H9 (cell line): Measurements from ENCODE around the gene NCOA6. TPM values are rescaled to one million over a fixed set of nuclear protein-coding genes. Genes with fewer than 3 reads are reported as not detected.

Experiments
- DNase-seq: peaks from one replicate; pipeline ENCODE4 v3.0.0-alpha.2; 2017
- H2AFZ ChIP-seq: one replicate; pipeline ENCODE4 v1.6.1; 2013; ENCODE audit warnings: mild to moderate bottlenecking, low read length, control low read depth, moderate library complexity
- H2AK5ac ChIP-seq: 2 replicates; pipeline ENCODE4 v1.6.1; 2013; ENCODE audit warnings: low read length, control low read depth, mixed read lengths; ENCODE audit not compliant: insufficient read length
- H2BK120ac ChIP-seq: one replicate; pipeline ENCODE4 v1.6.1; 2013; ENCODE audit warnings: low read depth, mild to moderate bottlenecking, low read length, control low read depth, inconsistent platforms; ENCODE audit not compliant: poor library complexity, severe bottlenecking
- H2BK12ac ChIP-seq: 2 replicates; pipeline ENCODE4 v1.6.1; 2013; ENCODE audit warnings: low read length, control low read depth, mixed read lengths, low read depth; ENCODE audit not compliant: insufficient read length
- H2BK15ac ChIP-seq: 2 replicates; pipeline ENCODE4 v1.6.1; 2013; ENCODE audit warnings: low read depth, low read length, control low read depth
- H2BK20ac ChIP-seq: one replicate; pipeline ENCODE4 v1.6.1; 2013; ENCODE audit warnings: low read depth, mild to moderate bottlenecking, low read length, control low read depth, inconsistent platforms; ENCODE audit not compliant: poor library complexity, severe bottlenecking
- H2BK5ac ChIP-seq: 2 replicates; pipeline ENCODE4 v1.6.1; 2013; ENCODE audit warnings: low read length, control low read depth, mixed read lengths; ENCODE audit not compliant: insufficient read length
- H3K14ac ChIP-seq: 2 replicates; pipeline ENCODE4 v1.6.1; 2013; ENCODE audit warnings: low read length, control low read depth; ENCODE audit not compliant: insufficient read depth
- H3K18ac ChIP-seq: 2 replicates; pipeline ENCODE4 v1.6.1; 2013; ENCODE audit warnings: low read depth, mild to moderate bottlenecking, mixed read lengths, low read length, control low read depth; ENCODE audit not compliant: insufficient read length
- H3K23ac ChIP-seq: 2 replicates; pipeline ENCODE4 v1.6.1; 2013; ENCODE audit warnings: low read length, control low read depth, mixed read lengths, low read depth; ENCODE audit not compliant: insufficient read length
- H3K23me2 ChIP-seq: 2 replicates; pipeline ENCODE4 v1.6.1; 2013; ENCODE audit warnings: low read depth, mild to moderate bottlenecking, mixed read lengths, low read length, control low read depth; ENCODE audit not compliant: insufficient read length, poor library complexity, severe bottlenecking
- H3K27ac ChIP-seq: 2 replicates; pipeline ENCODE4 v1.5.1; 2013; ENCODE audit warnings: low read length, control low read depth, mixed read lengths, low read depth; ENCODE audit not compliant: insufficient read length
- H3K27me3 ChIP-seq: 2 replicates; pipeline ENCODE4 v1.6.1; 2013; ENCODE audit warnings: low read length, control low read depth, inconsistent platforms; ENCODE audit not compliant: insufficient read depth
- H3K4ac ChIP-seq: 2 replicates; pipeline ENCODE4 v1.6.1; 2013; ENCODE audit warnings: low read depth, mild to moderate bottlenecking, control low read depth, inconsistent platforms, low read length, moderate library complexity
- H3K4me1 ChIP-seq: 2 replicates; pipeline ENCODE4 v1.6.1; 2013; ENCODE audit warnings: low read length, control low read depth, inconsistent platforms; ENCODE audit not compliant: insufficient read depth
- H3K4me2 ChIP-seq: 2 replicates; pipeline ENCODE4 v1.6.1; 2013; ENCODE audit warnings: low read length, control low read depth, mixed read lengths; ENCODE audit not compliant: insufficient read length, insufficient read depth
- H3K56ac ChIP-seq: 2 replicates; pipeline ENCODE4 v1.6.1; 2013; ENCODE audit warnings: low read depth, mild to moderate bottlenecking, mixed read lengths, low read length, control low read depth; ENCODE audit not compliant: insufficient read length
- H3K79me1 ChIP-seq: 2 replicates; pipeline ENCODE4 v1.6.1; 2013; ENCODE audit warnings: low read depth, mild to moderate bottlenecking, moderate library complexity, low read length, control low read depth, inconsistent platforms; ENCODE audit not compliant: insufficient read depth, poor library complexity, severe bottlenecking
- H3K79me2 ChIP-seq: 2 replicates; pipeline ENCODE4 v1.6.1; 2013; ENCODE audit warnings: low read length, control low read depth, inconsistent platforms; ENCODE audit not compliant: insufficient read depth
- H3K9ac ChIP-seq: 2 replicates; pipeline ENCODE4 v1.6.1; 2013; ENCODE audit warnings: low read length, control low read depth, mixed read lengths; ENCODE audit not compliant: insufficient read length; ENCODE audit errors: extremely low read depth
- H3K9me3 ChIP-seq: one replicate; pipeline ENCODE4 v1.6.1; 2013; ENCODE audit warnings: low read depth, low read length, inconsistent platforms; ENCODE audit not compliant: control insufficient read depth
- H3T11ph ChIP-seq: one replicate; pipeline ENCODE4 v1.6.1; 2013; ENCODE audit warnings: mild to moderate bottlenecking, low read length, control low read depth, inconsistent platforms
- H4K20me1 ChIP-seq: one replicate; pipeline ENCODE4 v1.6.1; 2013; ENCODE audit not compliant: control insufficient read depth, insufficient read length, insufficient read depth
- H4K5ac ChIP-seq: 2 replicates; pipeline ENCODE4 v1.6.1; 2013; ENCODE audit warnings: low read depth, mild to moderate bottlenecking, mixed read lengths, low read length, control low read depth; ENCODE audit not compliant: insufficient read length
- H4K8ac ChIP-seq: replicated peaks from 2 replicates; pipeline ENCODE4 v1.6.1; 2013; ENCODE audit warnings: low read length, control low read depth, mixed read lengths, low read depth; ENCODE audit not compliant: insufficient read length
- H4K91ac ChIP-seq: 2 replicates; pipeline ENCODE4 v1.6.1; 2013; ENCODE audit warnings: low read depth, mild to moderate bottlenecking, moderate library complexity, mixed read lengths, low read length, control low read depth; ENCODE audit not compliant: insufficient read length
- H3K27ac Mint-ChIP-seq, 3 experiments: 2 replicates in 2 of 3; 3 replicates in 1 of 3; pipeline ENCODE4 v1.8.0; 2020 to 2021; ENCODE audit warnings: mixed read lengths in 3 of 3, mild to moderate bottlenecking in 1 of 3, moderate library complexity in 1 of 3
- H3K27me3 Mint-ChIP-seq: 2 replicates; pipeline ENCODE4 v1.8.0; 2021; ENCODE audit warnings: low read depth, mild to moderate bottlenecking, moderate library complexity, mixed read lengths
- H3K36me3 Mint-ChIP-seq, 3 experiments: 2 replicates in 2 of 3; 3 replicates in 1 of 3; pipeline ENCODE4 v1.8.0; 2020 to 2021; ENCODE audit warnings: low read depth in 3 of 3, mixed read lengths in 3 of 3; ENCODE audit not compliant: insufficient read depth in 1 of 3
- H3K4me1 Mint-ChIP-seq, 2 experiments: 2 replicates each; pipeline ENCODE4 v1.8.0; 2020; ENCODE audit warnings: mixed read lengths in 2 of 2
- H3K4me3 Mint-ChIP-seq, 2 experiments: 2 replicates in 1 of 2; 3 replicates in 1 of 2; pipeline ENCODE4 v1.8.0; 2020 to 2021; ENCODE audit warnings: mild to moderate bottlenecking in 2 of 2, mixed read lengths in 2 of 2, moderate library complexity in 1 of 2
- H3K9me3 Mint-ChIP-seq, 2 experiments: 2 replicates in 1 of 2; 3 replicates in 1 of 2; pipeline ENCODE4 v1.8.0; 2020; ENCODE audit warnings: mild to moderate bottlenecking in 2 of 2, mixed read lengths in 2 of 2, moderate library complexity in 1 of 2
- WGBS: extraction: QIAGEN DNeasy Blood & Tissue Kit; methylation state at CpG from one replicate; pipeline ENCODE4 v1.1.7; 2013; ENCODE audit warnings: missing lambda C conversion rate, low lambda C conversion rate, mixed read lengths; ENCODE audit not compliant: insufficient read length; ENCODE audit errors: extremely low coverage; 5-methylcytosine and 5-hydroxymethylcytosine counted together
- total RNA-seq: library from RNA; stranded (reverse); gene quantifications from 2 replicates; pipeline ENCODE4 v1.2.1, GENCODE V29; 2021
- TF ChIP-seq, protein P1 (sequence below): fragments of 200-600 bp; sonication (generic); conservative IDR thresholded peaks from 3 replicates; pipeline ENCODE4 v1.8.0; 2021; ENCODE audit warnings: antibody characterized with exemption, mild to moderate bottlenecking

Gene NCOA6
- total RNA-seq, 1 experiment from 2014 or later = 23.9 TPM

- no peaks in the 10 kb centered on the region for H3K79me1 ChIP-seq
- no CpG with 5 or more reads among the region's 3 CpGs for WGBS
- no peak for DNase-seq
- no peak overlapping the region for H4K8ac ChIP-seq
- no peak overlapping the region for H4K91ac ChIP-seq
- H3K23ac ChIP-seq = no peak overlapping the region
- H3K27me3 ChIP-seq = peaks cover 6% of the 10 kb centered on the region; the same call in 1 of the 2 replicates
- no peak overlapping the region for H2BK20ac ChIP-seq
- H2AK5ac ChIP-seq = no peak overlapping the region
- no peaks in the 10 kb centered on the region for H3K9me3 Mint-ChIP-seq
- H3K4me1 Mint-ChIP-seq = peaks cover 18 to 23% of the 10 kb centered on the region in 2 experiments; a peak in 3 of 4 replicates
- no peaks in the 10 kb centered on the region for H3K36me3 Mint-ChIP-seq
- no peak overlapping the region for H3K18ac ChIP-seq
- no peak overlapping the region for H3K56ac ChIP-seq
- H3K27ac ChIP-seq = no peak overlapping the region
- no peak overlapping the region for H4K5ac ChIP-seq
- H3K4ac ChIP-seq = no peak overlapping the region
- no peak overlapping the region for H2BK12ac ChIP-seq
- peak overlapping the region; percentile 75 for H3K4me2 ChIP-seq
- no peak overlapping the region for H2BK15ac ChIP-seq
- H3K4me1 ChIP-seq = no peaks in the 10 kb centered on the region
- H3K79me2 ChIP-seq = no peaks in the 10 kb centered on the region
- peak overlapping the region; percentile 91 to 97 for H3K4me3 Mint-ChIP-seq
- H3K9ac ChIP-seq = no peak overlapping the region
- H3K9me3 ChIP-seq = no peaks in the 10 kb centered on the region
- H4K20me1 ChIP-seq = no peaks in the 10 kb centered on the region
- no peak overlapping the region for H2BK5ac ChIP-seq
- H3T11ph ChIP-seq = no peak overlapping the region
- TF ChIP-seq, protein P1, sequence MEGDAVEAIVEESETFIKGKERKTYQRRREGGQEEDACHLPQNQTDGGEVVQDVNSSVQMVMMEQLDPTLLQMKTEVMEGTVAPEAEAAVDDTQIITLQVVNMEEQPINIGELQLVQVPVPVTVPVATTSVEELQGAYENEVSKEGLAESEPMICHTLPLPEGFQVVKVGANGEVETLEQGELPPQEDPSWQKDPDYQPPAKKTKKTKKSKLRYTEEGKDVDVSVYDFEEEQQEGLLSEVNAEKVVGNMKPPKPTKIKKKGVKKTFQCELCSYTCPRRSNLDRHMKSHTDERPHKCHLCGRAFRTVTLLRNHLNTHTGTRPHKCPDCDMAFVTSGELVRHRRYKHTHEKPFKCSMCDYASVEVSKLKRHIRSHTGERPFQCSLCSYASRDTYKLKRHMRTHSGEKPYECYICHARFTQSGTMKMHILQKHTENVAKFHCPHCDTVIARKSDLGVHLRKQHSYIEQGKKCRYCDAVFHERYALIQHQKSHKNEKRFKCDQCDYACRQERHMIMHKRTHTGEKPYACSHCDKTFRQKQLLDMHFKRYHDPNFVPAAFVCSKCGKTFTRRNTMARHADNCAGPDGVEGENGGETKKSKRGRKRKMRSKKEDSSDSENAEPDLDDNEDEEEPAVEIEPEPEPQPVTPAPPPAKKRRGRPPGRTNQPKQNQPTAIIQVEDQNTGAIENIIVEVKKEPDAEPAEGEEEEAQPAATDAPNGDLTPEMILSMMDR = no peak
- H3K23me2 ChIP-seq = peaks cover 10% of the 10 kb centered on the region
- H3K27me3 Mint-ChIP-seq = peaks cover 49% of the 10 kb centered on the region
- no peak overlapping the region; a peak in 1 of 7 replicates for H3K27ac Mint-ChIP-seq
- H2AFZ ChIP-seq = no peak overlapping the region
- H2BK120ac ChIP-seq = no peak overlapping the region
- H3K14ac ChIP-seq = no peak overlapping the region
Observed at GRCh38 chr20:34703061-34703423, 122.4 kb downstream of the NCOA6 start.
